HG03460 (cell line): ENCODE results near the gene TRA2A.
"Not testable (repeated sequence)": the region's sequence is repeated elsewhere in the genome, so short reads cannot be mapped to it uniquely, and the experiment has no call there.

ENCODE experiments used
- ATAC-seq: cut with Tn5 transposase; IDR thresholded peaks from one replicate; pipeline ENCODE4 v1.9.1; 2021; ENCODE audit not compliant: unreplicated experiment

Gene TRA2A

DNA sequence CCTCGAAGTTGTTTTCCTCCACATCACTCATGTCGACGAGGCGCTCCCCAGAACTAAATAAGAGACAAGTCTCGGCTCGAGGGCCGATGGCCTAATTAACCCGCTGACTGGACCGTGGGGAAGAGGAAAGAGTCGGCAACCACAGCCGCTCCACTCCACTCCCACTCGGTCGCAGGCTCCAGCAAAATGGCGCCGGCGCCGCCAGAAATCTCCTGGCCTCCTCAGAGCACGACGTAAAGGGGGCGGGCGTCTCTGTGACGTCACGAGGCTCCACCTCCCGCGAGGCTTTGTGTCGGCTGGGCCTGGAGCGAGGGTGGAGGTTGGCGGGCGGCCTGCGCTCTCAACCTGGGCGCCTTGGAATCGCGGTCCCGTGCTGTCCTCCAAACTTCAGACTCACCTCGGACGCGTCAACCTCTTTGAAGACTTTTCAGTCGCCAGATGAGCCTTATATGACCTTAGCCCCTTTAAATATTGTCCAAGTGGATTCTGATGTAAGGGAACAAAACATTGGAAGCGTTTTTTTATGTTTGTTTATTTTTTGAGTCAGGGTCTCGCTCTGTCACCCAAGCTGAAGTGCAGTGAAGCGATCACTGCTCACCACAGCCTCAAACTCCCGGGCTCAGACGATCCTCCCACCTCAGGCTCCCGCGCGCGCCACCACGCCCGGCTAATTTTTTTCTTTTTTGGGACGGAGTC lies at the start of gene TRA2A:
TSS of gene TRA2A (minus strand) at position 188 of the 696 bp plus-strand sequence. CDS start at position 31, 157 bp downstream.
- peak; percentile 92 for ATAC-seq

DNA sequence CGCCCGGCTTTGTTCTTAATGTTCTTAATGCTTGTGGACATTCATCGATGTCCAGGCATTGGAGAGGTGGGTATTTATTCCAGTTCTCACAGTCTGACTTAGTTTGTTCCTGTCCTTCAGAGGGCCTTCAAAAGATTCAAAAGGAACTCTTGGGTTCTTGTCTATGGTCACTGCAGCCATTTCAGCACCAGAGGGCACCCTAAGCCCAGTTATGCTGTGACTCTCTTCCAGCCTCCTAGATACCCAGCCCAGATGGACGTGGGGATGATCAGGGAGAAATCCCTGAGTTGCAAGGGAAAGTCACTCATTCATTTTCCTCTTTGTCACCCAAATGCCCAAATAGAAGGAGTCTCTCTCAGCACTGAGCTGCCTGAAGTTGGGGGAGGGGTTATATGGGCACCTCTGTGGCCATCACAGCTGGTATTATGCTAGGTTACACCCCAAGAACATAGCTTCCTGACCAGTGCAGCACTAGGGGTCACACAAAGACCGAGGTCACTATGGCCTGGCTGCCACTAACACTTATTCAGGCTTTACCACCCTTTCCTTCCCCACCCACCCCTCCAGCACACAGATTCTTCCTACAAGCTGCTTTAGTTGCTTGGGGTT lies 38.9 kb upstream of the TRA2A start:
- ATAC-seq = no peak

DNA sequence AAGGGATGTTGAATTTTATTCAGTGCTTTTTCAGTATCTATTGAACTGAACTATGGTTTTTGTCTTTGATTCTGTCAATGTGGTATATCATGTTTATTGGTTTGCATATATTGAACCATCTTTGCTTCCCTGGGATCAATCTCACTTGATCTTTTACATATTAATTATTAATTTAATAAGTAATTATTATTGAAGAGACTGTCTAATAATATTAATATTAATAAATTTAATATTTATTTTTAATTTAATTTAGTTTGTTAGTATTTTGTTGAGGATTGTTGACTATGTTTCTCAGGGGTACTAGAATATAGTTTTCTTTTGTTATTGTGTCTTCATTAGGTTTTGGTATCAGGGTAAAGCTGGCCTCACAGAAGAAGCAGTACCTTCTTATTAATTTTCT lies 26.5 kb upstream of the TRA2A start:
- ATAC-seq = no peak

DNA sequence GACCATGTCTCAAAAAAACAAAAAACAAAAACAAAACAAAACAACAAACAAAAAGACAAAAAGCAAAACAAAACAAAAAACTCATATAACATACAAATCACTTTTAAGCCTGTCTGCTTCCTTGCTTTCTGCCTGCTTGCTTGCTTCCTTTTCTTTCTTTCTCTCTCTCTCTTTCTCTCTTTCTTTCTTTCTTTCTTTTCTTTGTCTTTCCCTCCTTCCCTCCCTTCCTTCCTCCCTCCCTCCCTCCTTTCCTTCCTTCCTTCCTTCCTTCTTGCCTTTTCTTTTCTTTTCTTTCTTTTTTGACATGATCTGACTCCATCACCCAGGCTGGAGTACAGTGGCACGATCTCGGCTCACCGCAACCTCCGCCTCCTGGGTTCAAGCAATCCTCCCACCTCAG lies 15.9 kb upstream of the TRA2A start:
- no peak for ATAC-seq

DNA sequence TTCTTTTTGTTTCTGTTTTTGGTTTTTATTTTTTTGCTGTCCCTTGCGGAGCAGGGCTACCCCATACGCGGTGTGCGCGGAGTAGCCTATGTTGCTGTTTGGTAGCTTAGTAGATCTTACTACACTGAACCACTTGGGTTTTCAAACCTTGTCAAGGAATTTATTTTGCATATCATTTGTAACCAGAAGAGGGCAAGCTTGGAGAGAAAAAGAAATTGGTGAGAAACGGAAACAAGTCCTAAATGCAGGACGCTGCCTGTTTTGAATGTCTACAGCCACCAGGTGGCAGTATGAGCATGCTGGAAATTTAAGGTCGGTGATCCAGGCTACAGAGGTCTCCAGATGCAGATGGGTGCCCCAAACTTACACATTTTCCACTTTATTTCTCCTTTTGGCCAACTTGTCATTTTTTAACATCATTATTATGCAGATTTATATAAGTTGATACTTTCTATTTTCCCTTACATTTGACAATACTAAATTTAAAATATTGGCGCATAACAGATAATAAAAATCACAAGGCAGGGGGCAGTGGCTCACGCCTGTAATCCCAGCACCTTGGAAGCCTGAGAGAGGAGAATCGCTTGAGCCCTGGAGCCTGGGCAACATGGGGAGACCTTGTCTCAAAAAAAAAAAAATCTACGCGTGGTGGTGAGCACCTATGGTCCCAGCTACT lies 15.3 kb upstream of the TRA2A start:
- peak; percentile 62 for ATAC-seq

DNA sequence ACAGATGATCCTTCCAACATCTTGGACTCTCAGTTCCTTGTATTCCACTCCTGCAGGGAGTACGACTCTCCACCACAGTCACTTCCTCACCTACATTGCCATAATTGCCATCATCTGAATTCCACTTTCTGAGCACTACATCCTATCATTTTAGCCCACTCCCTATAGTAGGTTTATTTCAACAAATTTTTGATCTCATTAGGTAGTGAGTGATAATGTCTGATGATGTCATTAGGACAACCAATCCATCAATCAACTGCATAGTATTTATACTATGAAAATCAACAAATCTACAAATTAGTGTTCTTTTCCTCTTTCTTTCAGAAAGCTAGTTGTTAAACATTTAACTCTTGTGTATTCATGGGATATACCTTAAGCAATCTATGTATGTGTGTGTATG lies 13.7 kb upstream of the TRA2A start:
- no peak for ATAC-seq

DNA sequence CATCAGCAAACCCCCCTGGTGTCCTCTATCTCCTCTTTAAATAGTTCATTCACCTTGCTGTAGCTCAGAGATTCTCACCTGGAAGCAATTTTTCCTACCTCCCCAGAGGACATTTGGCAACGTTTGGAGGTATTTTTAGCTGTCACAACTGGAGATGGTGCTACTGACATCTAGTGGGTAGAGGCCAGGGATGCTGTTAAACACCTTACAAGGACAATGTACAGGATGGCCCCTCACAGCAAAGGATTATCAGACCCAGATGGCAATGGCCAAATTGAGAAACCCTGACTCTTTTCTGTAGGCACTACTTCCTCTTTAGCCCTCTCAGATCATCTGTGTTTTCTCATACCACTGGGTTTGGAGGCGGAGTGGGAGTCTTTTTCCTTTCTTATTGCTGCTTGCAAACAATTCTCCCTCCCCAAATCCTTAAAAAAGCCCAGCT lies 13.2 kb upstream of the TRA2A start:
- peak; percentile 63 for ATAC-seq

DNA sequence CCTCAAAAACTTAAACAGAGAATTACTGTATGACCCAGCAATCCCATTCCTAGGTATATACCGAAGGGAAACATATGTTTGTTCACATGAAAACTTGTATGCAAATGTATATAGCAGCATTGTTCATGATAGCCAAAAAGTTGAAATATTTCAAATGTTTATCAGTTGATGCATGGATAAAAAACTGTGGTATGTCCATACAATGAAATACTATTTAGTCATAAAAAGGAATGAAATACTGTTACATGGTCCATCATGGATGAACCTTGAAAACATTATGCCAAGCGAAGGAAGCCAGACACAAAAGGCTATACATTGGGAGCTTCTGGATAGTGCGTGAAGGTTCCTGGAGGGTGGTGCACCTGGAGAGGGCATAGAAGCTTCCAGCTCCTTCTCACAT lies 11.0 kb upstream of the TRA2A start:
- no peak for ATAC-seq

DNA sequence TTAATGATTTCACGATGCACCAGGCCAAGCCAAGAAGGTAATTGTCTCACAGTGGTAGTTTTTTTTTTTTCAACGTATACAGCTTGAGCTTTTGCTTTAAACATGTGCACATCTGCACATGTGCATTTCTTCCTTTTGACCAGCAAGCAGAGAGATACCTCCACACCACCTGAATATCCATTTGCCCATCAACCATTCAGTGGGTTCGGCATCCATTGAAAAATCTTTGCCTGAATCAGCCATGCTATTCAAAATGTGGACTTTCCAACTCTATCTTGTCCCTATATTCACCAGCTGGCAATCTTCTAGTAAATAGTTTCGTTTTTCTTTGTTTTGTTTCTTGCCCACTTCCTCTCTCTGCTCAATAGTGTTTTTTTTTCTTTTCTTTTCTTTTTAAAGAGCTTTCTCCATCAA lies 7.7 kb upstream of the TRA2A start:
- peak; percentile 68 for ATAC-seq

DNA sequence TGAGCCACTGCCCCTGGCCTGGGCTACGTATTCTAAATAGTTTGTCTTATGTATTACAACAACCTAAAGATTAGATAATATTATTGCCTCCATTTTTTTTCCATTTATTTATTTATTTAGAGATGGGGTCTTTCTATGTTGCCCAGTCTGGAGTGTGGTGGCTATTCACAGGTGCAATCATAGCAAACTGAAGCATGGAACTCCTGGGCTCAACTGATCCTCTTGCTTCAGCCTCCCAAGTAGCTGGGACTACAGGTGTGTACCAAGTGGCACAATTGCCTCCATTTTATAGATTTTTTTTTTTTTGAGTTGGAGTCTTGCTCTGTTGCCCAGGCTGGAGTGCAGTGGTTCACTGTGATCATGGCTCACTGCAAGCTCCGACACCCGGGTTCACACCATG lies 6.5 kb upstream of the TRA2A start:
- ATAC-seq = no peak

DNA sequence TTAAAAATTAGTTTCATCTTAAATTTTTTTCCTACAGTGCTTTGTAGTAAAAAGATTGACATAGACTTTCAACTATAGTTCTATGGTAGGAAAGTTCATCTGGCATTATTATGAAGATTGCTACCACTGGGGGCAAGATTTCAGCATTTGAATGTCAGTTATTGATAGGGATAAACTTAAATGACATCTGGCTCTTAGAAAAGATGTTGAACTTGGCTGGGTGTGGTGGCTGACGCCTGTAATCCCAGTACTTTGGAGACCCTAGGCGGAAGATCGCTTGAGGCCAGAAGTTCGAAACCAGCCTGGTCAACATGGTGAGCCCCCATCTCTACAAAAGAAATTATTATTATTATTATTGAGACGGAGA lies 1.4 kb upstream of the TRA2A start:
- no peak for ATAC-seq

DNA sequence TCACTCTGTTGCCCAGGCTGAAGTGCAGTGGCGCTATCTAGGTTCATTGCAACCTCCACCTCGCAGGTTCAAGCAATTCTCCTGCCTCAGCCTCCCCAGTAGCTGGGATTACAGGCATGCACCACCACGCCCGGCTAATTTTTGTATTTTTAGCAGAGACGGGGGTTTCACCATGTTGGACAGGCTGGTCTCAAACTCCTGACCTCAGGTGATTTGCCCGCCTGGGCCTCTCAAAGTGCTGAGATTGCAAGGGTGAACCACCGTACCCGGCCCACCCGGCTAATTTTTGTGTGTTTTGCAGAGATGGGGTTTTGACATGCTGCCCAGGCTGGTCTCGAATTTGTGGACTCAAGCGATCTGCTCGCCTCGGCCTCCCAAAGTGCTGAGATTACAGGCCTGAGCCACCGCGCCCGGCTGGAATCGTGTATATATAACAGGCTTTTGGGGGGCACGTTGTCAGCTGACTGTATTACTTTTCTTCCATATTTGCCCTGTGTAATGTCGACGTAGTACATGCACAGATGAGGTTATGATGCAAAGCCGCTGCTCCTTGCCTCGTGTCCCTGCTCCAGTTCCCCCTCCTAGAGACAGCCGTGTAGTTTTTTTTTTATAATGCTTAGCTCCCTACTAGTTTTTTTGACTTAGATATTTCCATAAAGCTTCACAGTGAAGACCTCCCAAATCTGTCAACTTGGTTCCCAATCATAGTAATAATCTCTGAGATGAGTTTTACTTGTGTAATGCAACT lies 883 bp upstream of the TRA2A start:
- no peak for ATAC-seq

DNA sequence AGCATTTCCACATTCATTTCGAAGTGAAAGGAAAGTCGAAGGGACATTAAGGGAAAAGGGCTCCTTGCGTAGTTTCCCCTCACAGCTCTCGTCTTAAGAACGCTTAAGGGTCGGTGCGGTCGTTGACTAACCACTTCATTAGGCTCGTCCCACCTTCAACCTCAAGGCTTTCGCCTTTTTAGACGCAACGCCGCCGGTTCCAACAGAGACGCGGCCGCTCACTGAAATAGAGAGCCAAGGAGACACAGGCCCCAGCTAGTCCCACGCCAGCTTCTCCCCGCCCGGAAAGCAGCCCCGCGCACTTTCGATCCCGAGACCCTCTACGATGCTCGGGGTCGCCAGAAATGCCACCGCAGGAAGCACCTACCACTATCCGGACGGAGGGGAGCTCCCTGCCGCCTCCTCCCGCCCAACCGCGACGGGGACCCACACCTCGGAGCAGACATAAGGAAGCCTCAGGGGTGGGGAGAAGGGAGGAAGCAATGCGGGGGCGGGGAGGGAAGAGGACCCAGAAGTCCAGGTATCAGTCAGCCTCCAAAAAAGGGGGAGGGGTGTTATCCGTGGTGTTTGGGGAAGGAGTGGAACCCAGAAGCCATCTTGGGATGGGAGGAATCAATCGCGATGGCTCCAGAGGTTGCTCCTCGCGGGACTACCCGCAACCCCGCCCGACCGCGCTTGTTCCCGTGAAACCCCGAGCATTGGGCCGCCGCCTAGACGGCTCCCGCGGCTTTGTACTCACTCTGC lies 559 bp downstream of the TRA2A start:
- peak; percentile 28 for ATAC-seq

DNA sequence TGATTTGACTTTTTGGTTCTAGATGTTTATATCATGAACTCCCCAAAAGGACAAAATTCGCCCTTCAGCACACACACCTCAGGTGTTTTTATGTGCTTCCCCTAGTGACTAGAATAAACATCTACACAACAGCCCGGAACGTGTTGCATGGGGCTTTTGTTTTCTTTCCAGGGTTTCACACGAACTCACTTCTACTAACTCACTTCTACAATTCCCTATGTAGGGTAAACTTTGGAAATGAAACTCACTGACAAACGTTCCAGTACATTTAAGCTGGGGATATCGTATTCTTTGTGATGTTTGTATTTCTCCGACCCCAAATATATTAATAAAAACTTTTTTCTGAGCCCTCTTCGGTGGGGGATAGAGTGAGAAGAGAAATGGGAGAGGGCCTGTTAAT lies 1.4 kb downstream of the TRA2A start:
- ATAC-seq = peak; percentile 25

DNA sequence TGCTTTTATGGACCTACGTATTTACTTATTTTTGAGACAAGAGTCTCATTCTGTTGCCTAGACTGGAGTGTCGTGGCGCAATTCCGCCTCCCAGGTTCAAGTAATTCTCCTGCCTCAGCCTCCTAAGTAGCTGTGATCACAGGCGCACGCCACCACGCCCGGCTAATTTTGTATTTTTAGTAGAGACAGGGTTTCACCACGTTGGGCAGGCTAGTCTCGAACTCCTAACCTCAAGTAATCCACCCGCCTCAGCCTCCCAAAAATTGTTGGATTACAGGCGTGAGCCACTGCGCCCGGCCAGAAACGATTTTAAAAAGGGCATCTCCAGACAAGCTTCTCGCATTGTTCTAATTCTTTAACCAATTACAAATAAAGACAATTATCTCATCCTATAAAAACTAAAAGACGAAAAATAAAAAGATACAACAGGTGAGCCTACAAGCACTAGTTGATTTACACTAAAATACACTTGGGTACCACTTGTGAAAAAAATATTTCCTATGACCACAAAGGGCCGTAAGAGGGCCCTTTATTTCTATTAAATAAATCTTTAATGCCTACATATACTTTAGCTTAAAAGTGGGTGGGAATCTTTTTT lies 2.4 kb downstream of the TRA2A start:
- no peak for ATAC-seq

DNA sequence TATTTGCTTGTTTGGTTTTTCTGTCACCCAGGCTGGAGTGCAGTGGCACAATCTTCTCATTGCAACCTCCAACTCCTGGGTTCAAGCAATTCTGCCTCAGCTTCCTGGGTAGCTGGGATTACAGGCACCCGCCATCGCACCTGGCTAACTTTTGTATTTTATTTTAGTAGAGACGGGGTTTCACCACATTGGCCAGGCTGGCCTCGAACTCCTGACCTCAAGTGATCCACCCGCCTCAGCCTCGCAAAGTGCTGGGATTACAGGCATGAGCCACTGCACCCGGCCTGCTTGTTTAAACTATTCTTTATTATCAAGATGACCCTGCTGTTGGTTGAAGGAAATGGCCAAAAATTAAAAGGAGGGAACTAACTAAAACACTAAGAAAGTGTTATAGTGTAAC lies 6.2 kb downstream of the TRA2A start:
- ATAC-seq = not testable (repeated sequence)

DNA sequence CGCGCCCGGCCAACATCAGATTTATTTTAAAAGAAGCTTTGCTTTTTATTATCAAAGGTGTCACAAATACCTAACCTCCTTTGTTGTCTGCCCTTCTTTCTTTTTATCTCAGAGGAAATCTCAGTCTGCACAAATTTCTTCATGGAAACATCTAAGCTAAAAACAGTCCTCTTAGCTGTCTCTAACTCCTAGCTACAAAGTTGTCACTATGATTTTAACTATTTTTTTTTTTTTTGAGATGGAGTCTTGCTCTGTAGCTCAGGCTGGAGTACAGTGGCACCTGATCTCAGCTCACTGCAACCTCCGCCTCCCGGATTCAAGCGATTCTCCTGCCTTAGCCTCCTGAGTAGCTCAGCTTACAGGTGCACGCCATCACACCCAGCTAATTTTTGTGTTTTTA lies 7.3 kb downstream of the TRA2A start:
- no peak for ATAC-seq

DNA sequence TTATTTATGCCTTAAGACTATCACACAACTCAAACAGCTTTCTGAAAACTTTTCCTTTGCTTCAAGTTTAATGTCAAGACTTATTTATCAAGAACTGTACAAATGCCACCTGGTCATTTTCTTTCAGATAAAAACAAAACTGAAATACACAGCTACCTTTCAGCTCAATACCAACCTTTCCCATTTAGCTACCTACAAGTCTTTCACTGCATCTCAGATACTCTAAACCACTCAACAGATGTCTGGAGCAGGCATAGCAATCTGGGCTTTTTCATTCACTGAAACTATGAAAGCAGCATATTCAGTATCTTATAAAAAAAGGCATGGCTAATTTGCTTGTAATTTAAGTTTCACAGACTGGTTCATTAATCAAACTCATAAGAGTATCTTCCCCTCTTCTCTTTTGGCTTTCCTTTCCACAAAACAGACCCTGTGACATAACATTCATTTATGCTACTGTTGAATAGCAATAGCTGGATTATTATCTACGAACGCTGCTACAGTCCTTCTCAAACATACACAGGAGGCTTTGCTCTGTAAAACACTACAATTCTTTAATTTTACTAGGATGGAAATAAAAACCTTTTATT lies 8.2 kb downstream of the TRA2A start:
- no peak for ATAC-seq

DNA sequence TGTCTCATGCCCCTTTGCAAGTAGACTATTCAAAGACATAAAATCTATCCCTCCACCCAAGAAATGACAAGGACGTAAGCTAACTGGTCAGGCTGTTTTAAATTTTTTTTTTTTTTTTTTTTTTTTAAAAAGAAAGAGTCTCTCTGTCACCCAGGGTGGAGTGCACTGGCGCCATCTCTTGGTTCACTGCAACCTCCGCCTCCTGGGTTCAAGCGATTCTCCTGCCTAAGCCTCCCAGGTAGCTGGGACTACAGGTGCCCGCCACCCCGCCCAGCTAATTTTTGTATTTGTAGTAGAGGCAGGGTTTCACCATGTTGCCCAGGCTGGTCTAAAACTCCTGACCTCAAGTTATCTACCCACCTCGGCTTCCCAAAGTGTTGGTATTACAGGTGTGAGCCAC lies 11.2 kb downstream of the TRA2A start:
- ATAC-seq = no peak

DNA sequence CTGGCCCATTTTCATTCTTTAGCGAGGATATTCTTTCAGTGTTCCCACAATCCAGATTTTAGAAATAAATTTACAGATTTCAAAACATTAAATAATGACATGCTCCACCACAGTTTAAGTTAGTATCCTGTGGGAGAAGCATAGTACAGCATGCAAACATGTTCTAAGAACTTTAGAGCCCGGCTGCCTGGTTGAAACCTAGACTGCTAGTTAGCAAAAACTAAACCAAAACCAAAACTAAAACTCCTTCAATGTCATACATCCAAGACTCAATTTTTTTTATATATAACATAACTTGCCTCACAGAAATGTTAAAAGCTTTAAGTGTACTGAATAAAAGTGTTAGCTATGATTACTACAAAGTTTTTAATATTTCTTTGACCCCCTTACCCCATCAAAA lies 17.0 kb downstream of the TRA2A start:
- no peak for ATAC-seq
